ENCODE results near the gene PCDHGB7.
"Not testable (repeated sequence)": the region's sequence is repeated elsewhere in the genome, so short reads cannot be mapped to it uniquely, and the experiment has no call there.

PCDHGB7 gene

DNA sequence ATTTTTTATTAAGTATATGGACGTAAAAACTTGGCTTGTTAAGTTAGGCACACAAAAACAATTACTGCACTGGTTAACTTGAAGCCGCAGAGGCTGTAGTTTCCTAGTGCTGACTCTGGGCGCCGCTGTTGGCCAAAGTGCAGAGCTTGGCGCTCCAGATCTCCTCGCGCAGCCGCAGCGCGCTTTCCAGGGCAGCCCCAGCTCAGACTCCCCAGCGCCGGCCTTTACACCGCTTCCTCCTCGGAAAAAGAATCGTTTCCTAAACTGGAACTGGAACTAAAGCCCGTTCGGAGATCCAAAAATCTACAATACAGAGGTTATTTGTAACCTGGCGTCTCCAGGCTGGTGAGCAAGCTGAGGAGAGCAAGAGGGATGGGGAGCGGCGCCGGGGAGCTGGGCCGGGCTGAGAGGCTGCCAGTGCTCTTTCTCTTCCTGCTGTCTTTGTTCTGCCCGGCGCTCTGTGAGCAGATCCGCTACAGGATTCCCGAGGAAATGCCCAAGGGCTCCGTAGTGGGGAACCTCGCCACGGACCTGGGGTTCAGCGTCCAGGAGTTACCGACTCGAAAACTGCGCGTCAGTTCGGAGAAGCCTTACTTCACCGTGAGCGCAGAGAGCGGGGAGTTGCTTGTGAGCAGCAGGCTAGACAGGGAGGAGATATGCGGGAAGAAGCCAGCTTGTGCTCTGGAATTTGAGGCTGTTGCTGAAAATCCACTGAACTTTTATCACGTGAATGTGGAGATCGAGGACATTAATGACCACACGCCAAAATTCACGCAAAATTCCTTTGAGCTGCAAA is 19.5 kb upstream of the PCDHGB7 start, which contains the start of gene PCDHGB5:
Gene PCDHGB5 (plus strand): TSS at position 192 of the 796 bp plus-strand sequence. CDS start 181 bp downstream, at position 373.
- DNase-seq (ENCODE audit: low spot score) = peak; percentile 39

DNA sequence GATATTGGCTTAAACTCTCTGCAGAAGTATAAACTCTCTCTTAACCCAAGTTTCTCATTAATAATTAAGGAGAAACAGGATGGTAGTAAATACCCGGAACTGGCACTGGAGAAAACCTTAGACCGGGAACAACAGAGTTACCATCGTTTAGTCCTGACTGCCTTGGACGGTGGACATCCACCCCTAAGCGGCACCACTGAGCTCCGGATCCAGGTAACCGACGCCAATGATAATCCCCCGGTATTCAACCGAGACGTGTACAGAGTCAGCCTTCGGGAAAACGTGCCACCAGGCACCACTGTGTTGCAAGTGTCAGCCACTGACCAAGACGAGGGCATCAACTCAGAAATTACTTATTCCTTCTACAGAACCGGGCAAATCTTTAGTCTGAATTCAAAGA is 18.9 kb upstream of the PCDHGB7 start:
- DNase-seq (ENCODE audit: low spot score) = no peak

- no peak for DNase-seq (ENCODE audit: low spot score)
Measured at GRCh38 chr5:141399555-141400258, 17.8 kb upstream of the PCDHGB7 start.

DNA sequence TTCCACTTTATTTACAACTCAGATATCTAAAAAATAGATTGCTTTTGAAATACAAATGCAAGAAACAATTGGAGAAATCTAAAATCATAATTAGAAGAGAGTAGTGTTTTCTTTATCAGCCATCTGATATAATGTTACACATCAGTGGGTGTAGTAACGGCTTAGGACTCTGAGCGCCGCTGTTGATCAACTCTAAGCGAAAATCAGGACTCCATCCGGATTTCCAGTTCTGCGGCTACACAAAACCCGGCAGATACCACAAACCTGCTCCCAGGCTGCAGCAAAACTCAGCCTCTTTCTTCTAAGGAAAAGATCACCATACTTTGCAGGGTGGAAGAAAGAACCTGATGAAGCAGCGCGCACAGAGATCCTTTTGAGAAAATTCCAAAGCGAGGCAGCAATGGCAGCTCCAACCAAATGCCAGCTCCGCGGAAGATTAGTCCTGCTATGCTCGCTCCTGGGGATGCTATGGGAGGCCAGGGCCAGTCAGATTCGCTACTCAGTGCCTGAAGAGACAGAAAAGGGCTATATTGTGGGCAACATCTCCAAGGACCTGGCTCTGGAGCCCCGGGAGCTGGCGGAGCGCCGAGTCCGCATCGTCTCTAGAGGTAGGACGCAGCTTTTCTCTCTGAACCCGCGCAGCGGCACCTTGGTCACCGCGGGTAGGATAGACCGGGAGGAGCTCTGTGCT is 14.8 kb upstream of the PCDHGB7 start, which contains the start of gene PCDHGA9:
Gene PCDHGA9 (plus strand): TSS at position 226 of the 691 bp plus-strand sequence. CDS start 175 bp downstream, at position 401.
- peak; percentile 51 for DNase-seq (ENCODE audit: low spot score)

DNA sequence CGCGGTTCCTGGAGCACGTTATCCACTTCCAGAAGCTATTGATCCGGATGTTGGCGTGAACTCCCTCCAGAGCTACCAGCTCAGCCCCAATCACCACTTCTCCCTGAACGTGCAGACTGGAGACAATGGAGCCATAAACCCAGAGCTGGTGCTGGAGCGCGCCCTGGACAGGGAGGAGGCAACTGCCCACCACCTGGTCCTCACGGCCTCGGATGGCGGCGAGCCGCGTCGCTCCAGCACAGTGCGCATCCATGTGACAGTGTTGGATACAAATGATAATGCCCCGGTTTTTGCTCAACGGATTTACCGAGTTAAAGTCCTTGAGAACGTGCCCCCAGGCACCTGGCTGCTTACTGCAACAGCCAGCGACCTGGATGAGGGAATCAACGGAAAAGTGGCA is 14.1 kb upstream of the PCDHGB7 start:
- no peak for DNase-seq (ENCODE audit: low spot score)

DNA sequence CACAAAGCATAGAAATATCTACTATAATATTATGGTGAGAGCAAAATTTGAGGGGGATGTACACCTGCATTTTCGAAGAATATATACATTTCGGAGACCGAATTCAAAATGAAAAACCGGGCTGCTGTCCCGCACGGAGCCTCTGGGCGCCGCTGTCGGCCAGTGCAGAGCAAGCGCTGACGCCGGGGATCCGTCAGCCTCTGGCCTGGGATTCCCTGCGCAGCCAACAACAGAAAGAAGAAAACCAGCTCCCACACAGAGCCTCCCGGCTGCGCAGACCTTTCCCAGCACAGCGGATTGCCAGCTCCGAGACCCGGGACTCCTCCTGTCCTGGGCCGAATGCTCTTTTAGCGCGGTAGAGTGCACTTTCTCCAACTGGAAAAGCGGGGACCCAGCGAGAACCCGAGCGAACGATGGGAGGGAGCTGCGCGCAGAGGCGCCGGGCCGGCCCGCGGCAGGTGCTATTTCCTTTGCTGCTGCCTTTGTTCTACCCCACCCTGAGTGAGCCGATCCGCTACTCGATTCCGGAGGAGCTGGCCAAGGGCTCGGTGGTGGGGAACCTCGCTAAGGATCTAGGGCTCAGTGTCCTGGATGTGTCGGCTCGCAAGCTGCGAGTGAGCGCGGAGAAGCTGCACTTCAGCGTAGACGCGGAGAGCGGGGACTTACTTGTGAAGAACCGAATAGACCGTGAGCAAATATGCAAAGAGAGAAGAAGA is 9.5 kb upstream of the PCDHGB7 start, which contains the start of gene PCDHGB6:
Gene PCDHGB6 (plus strand): TSS at position 232 of the 716 bp plus-strand sequence. CDS start 182 bp downstream, at position 414.
- DNase-seq (ENCODE audit: low spot score) = not testable (repeated sequence)

- DNase-seq (ENCODE audit: low spot score) = no peak
Measured at GRCh38 chr5:141409598-141410306, 7.7 kb upstream of the PCDHGB7 start.

DNA sequence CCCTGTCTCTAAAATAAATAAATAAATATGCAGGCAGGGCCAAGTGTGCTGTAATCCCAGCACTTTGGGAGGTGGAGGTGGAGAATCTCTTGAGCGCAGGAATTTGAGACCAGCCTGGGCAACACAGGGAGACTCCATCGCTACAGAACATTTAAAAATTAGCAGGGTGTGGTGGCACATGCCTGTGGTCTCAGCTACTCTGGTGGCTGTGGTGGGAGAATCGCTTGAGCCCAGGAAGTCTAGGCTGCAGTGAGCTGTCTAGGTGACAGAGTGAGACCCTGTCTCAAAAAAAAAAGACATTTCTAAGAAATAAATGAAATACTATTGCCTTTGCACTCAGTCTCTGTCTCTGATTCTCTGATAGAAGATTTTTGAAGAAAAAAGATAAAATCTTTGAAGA is 5.9 kb upstream of the PCDHGB7 start:
- no peak for DNase-seq (ENCODE audit: low spot score)

DNA sequence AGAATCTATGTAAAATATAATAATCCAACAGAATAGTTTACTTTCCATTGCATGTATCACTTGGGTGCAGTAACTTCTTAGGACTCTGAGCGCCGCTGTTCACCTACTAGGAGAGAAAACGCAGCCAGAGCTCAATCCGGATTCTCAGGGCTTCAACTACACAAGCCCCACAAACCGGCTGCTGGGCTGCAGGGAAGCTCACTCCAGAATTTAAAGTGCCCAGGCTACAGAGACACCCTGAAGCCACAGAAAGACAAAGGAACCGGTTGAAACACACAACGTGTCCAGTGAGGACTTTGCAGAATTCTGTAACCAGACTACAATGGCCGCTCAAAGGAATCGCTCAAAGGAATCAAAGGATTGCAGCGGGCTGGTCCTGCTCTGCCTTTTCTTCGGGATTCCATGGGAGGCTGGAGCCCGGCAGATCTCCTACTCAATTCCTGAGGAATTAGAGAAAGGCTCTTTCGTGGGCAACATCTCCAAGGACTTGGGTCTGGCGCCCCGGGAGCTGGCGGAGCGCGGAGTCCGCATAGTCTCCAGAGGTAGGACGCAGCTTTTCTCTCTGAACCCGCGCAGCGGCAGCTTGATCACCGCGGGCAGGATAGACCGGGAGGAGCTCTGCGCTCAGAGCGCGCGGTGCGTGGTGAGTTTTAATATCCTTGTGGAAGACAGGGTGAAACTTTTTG is 4.5 kb upstream of the PCDHGB7 start, which contains the start of gene PCDHGA10:
Gene PCDHGA10 (plus strand): TSS at position 134 of the 686 bp plus-strand sequence. CDS start 189 bp downstream, at position 323.
- DNase-seq (ENCODE audit: low spot score) = peak; percentile 79

DNA sequence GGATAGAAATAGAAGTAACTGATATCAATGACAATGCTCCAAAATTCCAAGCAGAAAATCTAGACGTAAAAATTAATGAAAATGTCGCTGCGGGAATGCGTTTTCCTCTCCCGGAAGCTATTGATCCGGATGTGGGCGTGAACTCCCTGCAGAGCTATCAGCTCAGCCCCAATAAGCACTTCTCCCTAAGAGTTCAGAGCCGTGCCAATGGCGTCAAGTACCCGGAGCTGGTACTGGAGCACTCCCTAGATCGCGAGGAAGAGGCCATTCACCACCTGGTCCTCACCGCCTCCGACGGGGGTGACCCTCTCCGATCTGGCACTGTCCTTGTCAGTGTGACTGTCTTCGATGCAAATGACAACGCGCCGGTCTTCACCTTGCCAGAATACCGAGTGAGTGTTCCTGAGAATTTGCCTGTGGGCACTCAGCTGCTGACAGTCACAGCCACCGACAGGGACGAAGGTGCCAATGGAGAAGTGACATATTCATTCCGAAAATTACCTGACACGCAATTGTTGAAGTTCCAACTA is 3.9 kb upstream of the PCDHGB7 start:
- peak; percentile 61 for DNase-seq (ENCODE audit: low spot score)

DNA sequence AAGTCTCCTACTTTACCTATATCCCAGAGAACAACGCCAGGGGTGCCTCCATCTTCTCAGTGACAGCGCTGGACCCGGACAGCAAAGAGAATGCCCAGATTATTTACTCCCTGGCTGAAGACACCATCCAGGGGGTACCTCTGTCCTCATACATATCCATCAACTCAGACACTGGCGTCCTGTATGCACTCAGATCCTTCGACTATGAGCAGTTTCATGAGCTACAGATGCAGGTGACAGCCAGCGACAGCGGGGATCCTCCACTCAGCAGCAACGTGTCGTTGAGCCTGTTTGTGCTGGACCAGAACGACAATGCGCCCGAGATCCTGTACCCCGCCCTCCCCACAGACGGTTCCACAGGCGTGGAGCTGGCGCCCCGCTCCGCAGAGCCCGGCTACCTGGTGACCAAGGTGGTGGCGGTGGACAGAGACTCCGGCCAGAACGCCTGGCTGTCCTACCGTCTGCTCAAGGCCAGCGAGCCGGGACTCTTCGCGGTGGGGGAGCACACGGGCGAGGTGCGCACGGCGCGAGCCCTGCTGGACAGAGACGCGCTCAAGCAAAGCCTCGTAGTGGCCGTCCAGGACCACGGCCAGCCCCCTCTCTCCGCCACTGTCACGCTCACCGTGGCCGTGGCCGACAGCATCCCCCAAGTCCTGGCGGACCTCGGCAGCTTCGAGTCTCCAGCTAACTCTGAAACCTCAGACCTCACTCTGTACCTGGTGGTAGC is 2.8 kb upstream of the PCDHGB7 start:
- not testable (repeated sequence) for DNase-seq (ENCODE audit: low spot score)

DNA sequence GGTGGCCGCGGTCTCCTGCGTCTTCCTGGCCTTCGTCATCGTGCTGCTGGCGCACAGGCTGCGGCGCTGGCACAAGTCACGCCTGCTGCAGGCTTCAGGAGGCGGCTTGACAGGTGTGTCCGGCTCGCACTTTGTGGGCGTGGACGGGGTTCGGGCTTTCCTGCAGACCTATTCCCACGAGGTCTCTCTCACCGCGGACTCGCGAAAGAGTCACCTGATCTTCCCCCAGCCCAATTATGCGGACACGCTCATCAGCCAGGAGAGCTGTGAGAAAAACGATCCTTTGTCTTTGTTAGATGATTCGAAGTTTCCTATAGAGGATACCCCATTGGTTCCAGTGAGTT is 2.2 kb upstream of the PCDHGB7 start:
- not testable (repeated sequence) for DNase-seq (ENCODE audit: low spot score)

DNA sequence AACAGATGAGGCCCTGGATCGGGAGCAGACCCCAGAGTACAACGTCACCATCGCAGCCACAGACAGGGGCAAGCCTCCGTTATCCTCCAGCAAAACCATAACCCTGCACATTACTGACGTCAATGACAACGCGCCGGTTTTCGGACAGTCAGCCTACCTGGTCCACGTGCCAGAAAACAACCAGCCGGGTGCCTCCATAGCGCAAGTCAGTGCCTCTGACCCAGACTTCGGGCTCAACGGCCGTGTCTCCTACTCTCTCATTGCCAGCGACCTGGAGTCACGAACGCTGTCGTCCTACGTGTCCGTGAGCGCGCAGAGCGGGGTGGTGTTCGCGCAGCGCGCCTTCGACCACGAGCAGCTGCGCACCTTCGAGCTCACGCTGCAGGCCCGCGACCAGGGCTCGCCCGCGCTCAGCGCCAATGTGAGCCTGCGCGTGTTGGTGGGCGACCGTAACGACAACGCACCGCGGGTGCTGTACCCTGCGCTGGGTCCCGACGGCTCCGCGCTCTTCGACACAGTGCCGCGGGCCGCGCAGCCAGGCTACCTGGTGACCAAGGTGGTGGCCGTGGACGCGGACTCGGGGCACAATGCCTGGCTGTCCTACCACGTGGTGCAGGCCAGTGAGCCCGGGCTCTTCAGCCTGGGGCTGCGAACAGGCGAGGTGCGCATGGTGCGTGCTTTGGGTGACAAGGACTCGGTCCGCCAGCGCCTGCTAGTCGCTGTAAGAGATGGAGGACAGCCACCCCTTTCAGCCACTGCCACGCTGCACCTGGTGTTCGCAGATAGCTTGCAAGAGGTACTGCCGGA is 1.8 kb downstream of the PCDHGB7 start:
- DNase-seq (ENCODE audit: low spot score) = no peak

DNA sequence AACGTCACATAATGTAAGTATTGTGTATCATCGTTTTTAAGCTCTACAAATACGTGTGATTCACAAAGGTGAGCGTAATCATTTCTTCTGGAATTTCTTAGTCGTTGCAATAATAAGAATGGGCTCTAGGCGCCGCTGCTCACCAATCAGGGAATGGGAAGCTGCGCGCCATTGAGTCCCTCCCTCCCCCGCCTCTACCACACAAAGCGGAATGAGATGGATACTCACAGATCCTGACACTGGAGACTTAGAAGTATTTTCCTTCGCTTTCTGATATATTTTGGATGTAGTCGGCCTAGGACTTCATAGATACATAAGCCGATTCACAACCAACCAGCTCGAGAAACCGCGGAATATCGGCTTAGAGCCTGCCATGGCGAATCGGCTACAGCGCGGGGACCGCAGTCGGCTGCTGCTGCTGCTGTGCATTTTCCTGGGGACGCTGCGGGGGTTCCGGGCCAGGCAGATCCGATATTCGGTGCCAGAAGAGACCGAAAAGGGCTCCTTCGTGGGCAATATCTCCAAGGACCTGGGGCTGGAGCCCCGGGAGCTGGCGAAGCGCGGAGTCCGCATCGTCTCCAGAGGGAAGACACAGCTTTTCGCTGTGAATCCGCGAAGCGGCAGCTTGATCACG is 3.5 kb downstream of the PCDHGB7 start, which contains the start of gene PCDHGA11:
Gene PCDHGA11 (plus strand): TSS at position 197 of the 634 bp plus-strand sequence. CDS start 177 bp downstream, at position 374.
- peak; percentile 81 for DNase-seq (ENCODE audit: low spot score)

GRCh38 chr5:141421489-141421855 is 4.0 kb downstream of the PCDHGB7 start:
- DNase-seq (ENCODE audit: low spot score) = peak; percentile 32

DNA sequence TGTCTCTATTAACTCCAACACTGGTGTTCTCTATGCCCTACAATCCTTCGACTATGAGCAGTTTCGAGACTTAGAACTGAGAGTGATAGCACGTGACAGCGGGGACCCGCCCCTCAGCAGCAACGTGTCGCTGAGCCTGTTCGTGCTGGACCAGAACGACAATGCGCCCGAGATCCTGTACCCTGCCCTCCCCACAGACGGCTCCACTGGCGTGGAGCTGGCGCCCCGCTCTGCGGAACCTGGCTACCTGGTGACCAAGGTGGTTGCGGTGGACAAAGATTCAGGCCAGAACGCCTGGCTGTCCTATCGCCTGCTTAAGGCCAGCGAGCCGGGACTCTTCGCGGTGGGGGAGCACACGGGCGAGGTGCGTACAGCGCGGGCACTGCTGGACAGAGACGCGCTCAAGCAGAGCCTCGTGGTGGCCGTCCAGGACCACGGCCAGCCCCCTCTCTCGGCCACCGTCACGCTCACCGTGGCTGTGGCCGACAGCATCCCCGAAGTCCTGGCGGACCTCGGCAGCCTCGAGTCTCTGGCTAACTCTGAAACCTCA is 5.3 kb downstream of the PCDHGB7 start:
- no peak for DNase-seq (ENCODE audit: low spot score)

DNA sequence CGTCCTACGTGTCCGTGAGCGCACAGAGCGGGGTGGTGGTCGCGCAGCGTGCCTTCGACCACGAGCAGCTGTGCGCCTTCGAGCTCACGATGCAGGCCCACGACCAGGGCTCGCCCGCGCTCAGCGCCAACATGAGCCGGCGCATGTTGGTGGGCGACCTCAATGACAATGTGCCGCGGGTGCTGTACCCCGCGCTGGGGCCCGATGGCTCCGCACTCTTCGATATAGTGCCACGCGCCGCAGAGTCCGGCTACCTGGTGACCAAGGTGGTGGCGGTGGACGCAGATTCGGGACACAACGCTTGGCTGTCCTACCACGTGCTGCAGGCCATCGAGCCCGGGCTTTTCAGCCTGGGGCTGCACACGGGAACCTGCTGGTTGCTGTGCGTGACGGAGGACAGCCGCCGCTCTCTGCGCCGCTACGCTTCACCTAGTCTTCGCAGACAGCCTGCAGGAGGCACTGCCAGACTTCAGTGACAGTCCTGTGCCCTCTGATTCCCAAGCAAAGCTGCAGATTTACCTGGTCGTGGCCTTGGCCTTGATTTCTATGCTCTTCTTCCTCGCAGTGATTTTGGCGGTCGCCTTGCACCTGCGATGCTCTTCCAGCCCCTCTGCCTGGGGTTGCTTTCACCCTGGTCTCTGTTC is 10.4 kb downstream of the PCDHGB7 start:
- no peak for DNase-seq (ENCODE audit: low spot score)
